Brain pericyte (primary cell): Measurements from ENCODE around the gene EMILIN3.

Experiments used
- DNase-seq: peaks from one replicate; pipeline ENCODE4 v3.0.0-alpha.2; 2012; ENCODE audit warnings: low read depth, low spot score

EMILIN3 gene

GRCh38 chr20:41392295-41392694 is 25.7 kb upstream of the EMILIN3 start:
- no peak for DNase-seq

GRCh38 chr20:41391587-41392001 is 25.0 kb upstream of the EMILIN3 start:
- DNase-seq, result no peak

- DNase-seq, result no peak
These were observed 24.3 kb upstream of the EMILIN3 start for GRCh38 chr20:41390889-41391288.

GRCh38 chr20:41387444-41387851 is 20.8 kb upstream of the EMILIN3 start:
- no peak for DNase-seq

- no peak for DNase-seq
These were observed 20.1 kb upstream of the EMILIN3 start for GRCh38 chr20:41386502-41387427.

- DNase-seq, result no peak
These were observed 16.2 kb upstream of the EMILIN3 start for GRCh38 chr20:41382791-41383305.

- no peak for DNase-seq
These were observed 14.1 kb upstream of the EMILIN3 start for GRCh38 chr20:41380551-41381193.

- DNase-seq, result no peak
These were observed 12.9 kb upstream of the EMILIN3 start for GRCh38 chr20:41379551-41379950.

GRCh38 chr20:41377275-41377674 is 10.7 kb upstream of the EMILIN3 start:
- no peak for DNase-seq

GRCh38 chr20:41376349-41376748 is 9.7 kb upstream of the EMILIN3 start:
- DNase-seq, result no peak

GRCh38 chr20:41375846-41376245 is 9.2 kb upstream of the EMILIN3 start:
- DNase-seq, result no peak

GRCh38 chr20:41373931-41374920 is 7.6 kb upstream of the EMILIN3 start:
- no peak for DNase-seq

- no peak for DNase-seq
These were observed 6.7 kb upstream of the EMILIN3 start for GRCh38 chr20:41373251-41373783.

- DNase-seq, result no peak
These were observed 4.8 kb upstream of the EMILIN3 start for GRCh38 chr20:41371371-41371770.

- DNase-seq, result no peak
These were observed 3.6 kb upstream of the EMILIN3 start for GRCh38 chr20:41370176-41370575.

- DNase-seq, result no peak
These were observed 3.1 kb upstream of the EMILIN3 start for GRCh38 chr20:41369673-41370072.

- DNase-seq, result no peak
These were observed 1.3 kb upstream of the EMILIN3 start for GRCh38 chr20:41367956-41368355.

GRCh38 chr20:41367393-41367695 is 726 bp upstream of the EMILIN3 start:
- DNase-seq, result no peak

GRCh38 chr20:41365777-41366545 is 657 bp downstream of the EMILIN3 start:
- DNase-seq, result no peak

GRCh38 chr20:41364967-41365765 is 1.5 kb downstream of the EMILIN3 start:
- DNase-seq, result no peak
